DND-41 (cell line): ENCODE data around the gene FGF18.

ENCODE experiments used
- ATAC-seq: fragments of 200-7000 bp; cut with Tn5 transposase; 3 replicates; pipeline ENCODE4 v1.9.1; 2021; ENCODE audit warnings: low read depth; ENCODE audit not compliant: insufficient read depth
- DNase-seq: peaks from one replicate; pipeline ENCODE4 v3.0.0-alpha.2; 2020
- H2AFZ ChIP-seq: 2 replicates; pipeline ENCODE4 v1.6.0; 2012; ENCODE audit warnings: low read depth, low read length
- H3K27ac ChIP-seq: 2 replicates; pipeline ENCODE4 v1.5.1; 2012; ENCODE audit warnings: low read length, inconsistent platforms
- H3K27me3 ChIP-seq: fragments of 200-600 bp; sonication (generic); 2 replicates; pipeline ENCODE4 v1.6.0; 2012; ENCODE audit warnings: low read length, mild to moderate bottlenecking, inconsistent platforms; ENCODE audit not compliant: insufficient read depth, poor library complexity
- H3K36me3 ChIP-seq: 2 replicates; pipeline ENCODE4 v1.5.1; 2012; ENCODE audit warnings: low read length, inconsistent platforms; ENCODE audit not compliant: insufficient read depth
- H3K4me1 ChIP-seq: 2 replicates; pipeline ENCODE4 v1.5.1; 2012; ENCODE audit warnings: mild to moderate bottlenecking, low read length; ENCODE audit not compliant: insufficient read depth
- H3K4me2 ChIP-seq: 2 replicates; pipeline ENCODE4 v1.6.0; 2012; ENCODE audit warnings: mild to moderate bottlenecking, moderate library complexity, low read length, inconsistent platforms; ENCODE audit not compliant: insufficient read depth
- H3K4me3 ChIP-seq, 2 experiments: fragments of 200-600 bp in 1 of 2; shearing (Covaris generic) in 1 of 2; 2 replicates each; pipeline ENCODE4 v1.5.1; 2012 to 2016; ENCODE audit warnings: inconsistent platforms in 2 of 2, low read length in 2 of 2, mild to moderate bottlenecking in 2 of 2, low read depth in 1 of 2, moderate library complexity in 1 of 2
- H3K79me2 ChIP-seq: 2 replicates; pipeline ENCODE4 v1.6.0; 2012; ENCODE audit warnings: low read length, inconsistent platforms; ENCODE audit not compliant: insufficient read depth
- H3K9ac ChIP-seq: 2 replicates; pipeline ENCODE4 v1.6.0; 2012; ENCODE audit warnings: low read depth, mild to moderate bottlenecking, inconsistent platforms, low read length, moderate library complexity
- H3K9me3 ChIP-seq: 2 replicates; pipeline ENCODE4 v1.5.1; 2012; ENCODE audit warnings: low read length, moderate library complexity, mild to moderate bottlenecking, inconsistent platforms; ENCODE audit not compliant: insufficient read depth, severe bottlenecking
- H4K20me1 ChIP-seq: 2 replicates; pipeline ENCODE4 v1.6.0; 2012; ENCODE audit warnings: low read length; ENCODE audit not compliant: insufficient read depth
- CTCF ChIP-seq: IDR thresholded peaks from 2 replicates; pipeline ENCODE4 v1.5.1; 2012; ENCODE audit warnings: borderline replicate concordance, low read length, moderate library complexity, mild to moderate bottlenecking; ENCODE audit not compliant: poor library complexity, severe bottlenecking; ENCODE audit errors: extremely low read depth
- EZH2 ChIP-seq: IDR thresholded peaks from 3 replicates; pipeline ENCODE4 v1.6.1; 2012; ENCODE audit warnings: borderline replicate concordance, low read depth, mild to moderate bottlenecking, moderate library complexity, low read length, inconsistent platforms; ENCODE audit not compliant: severe bottlenecking

The FGF18 gene

GRCh38 chr5:171477101-171477500 lies 57.7 kb downstream of the FGF18 start:
- ATAC-seq (no peak), DNase-seq (no peak)
- Histone ChIP-seq H3K4me1 (no peaks in the 10 kb centered on the region), H2AFZ (no peak overlapping the region), H3K4me2 (no peak overlapping the region), H3K79me2 (no peaks in the 10 kb centered on the region), H4K20me1 (no peaks in the 10 kb centered on the region), H3K36me3 (no peaks in the 10 kb centered on the region), H3K4me3 (no peak overlapping the region), H3K27ac (no peak overlapping the region), H3K9ac (no peak overlapping the region), H3K9me3 (no peaks in the 10 kb centered on the region), H3K27me3 (peaks cover 3% of the 10 kb centered on the region)
- TF ChIP-seq EZH2, result no peak
- no peak for TF ChIP-seq CTCF

DNA sequence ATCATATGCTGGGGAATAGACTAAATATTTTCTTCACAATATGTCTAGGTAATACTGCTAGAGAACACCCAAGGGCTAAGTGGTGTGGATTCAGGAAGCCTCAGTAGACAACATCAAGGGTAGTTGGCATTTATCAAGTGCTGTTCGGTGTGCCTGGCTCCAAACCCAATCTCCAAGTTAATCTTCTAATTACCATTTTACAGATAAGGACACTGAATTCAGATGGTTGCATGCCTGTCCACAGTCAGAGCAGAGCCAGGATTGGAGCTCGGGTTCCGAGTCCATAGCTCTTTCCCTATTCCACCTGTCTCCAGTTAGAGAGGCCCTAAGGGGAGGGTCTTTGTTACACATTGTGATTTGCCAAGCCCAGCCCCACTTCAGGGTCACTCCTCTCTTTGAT lies 58.2 kb downstream of the FGF18 start:
- H3K27ac ChIP-seq, result no peak overlapping the region
- ATAC-seq, result no peak
- DNase-seq, result no peak
- TF ChIP-seq EZH2 (no peak), CTCF (no peak)
- H2AFZ ChIP-seq, result no peak overlapping the region
- no peaks in the 10 kb centered on the region for H3K79me2 ChIP-seq
- peaks cover 3% of the 10 kb centered on the region for H3K27me3 ChIP-seq
- no peaks in the 10 kb centered on the region for H3K9me3 ChIP-seq
- no peak overlapping the region for H3K9ac ChIP-seq
- no peaks in the 10 kb centered on the region for H3K4me1 ChIP-seq
- H3K36me3 ChIP-seq, result no peaks in the 10 kb centered on the region
- no peak overlapping the region for H3K4me3 ChIP-seq
- H3K4me2 ChIP-seq, result no peak overlapping the region
- H4K20me1 ChIP-seq, result no peaks in the 10 kb centered on the region

DNA sequence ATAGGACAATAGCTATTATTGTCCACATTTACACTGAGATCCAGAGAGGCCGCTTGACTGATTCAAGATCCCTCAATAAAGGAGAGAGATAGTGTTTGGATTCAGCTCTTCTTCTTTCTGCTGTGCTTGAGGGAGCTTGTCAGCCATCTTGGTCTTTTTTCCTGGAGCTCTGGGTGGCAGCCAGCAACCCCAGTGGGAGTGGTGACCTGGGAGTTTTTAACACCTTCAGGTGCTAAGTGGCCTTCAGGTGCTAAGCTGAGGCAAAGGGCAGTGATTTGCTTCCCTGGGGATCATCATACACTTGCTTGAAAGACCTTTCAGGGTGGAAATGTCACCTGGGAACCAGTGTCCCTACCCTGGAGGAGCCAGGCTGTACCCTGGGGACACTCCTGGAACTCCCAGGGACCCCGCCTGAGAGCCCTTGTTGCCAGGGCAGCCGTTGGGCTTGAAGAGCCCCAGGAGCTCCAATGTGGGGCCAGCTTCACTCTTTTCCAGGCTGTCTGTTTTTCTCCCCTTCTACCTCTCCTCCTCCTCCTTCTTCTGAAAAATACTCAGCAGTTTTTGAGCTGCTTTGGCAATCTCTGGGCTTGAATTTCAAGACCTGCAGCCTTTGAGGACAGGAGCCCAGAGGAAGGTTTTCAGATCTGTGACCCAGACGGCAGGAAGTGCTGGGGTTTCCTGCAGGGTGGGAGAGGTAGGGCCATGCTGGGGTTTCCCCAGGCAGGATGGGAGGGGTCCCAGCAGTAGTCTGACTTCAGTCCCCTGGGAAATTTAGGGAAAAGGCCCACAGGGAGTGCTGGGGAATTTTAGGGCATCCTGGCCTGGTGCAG lies 59.7 kb downstream of the FGF18 start:
- Histone ChIP-seq H2AFZ (no peak overlapping the region), H3K4me2 (no peak overlapping the region), H3K9me3 (no peaks in the 10 kb centered on the region), H3K27me3 (peaks cover 3% of the 10 kb centered on the region), H3K79me2 (no peaks in the 10 kb centered on the region), H3K36me3 (no peaks in the 10 kb centered on the region), H3K9ac (no peak overlapping the region), H4K20me1 (no peaks in the 10 kb centered on the region), H3K27ac (no peak overlapping the region), H3K4me1 (no peaks in the 10 kb centered on the region), H3K4me3 (no peak overlapping the region)
- no peak for TF ChIP-seq CTCF
- TF ChIP-seq EZH2, result no peak
- DNase-seq (peak; percentile 24), ATAC-seq (peak; percentile 77; the same call in 2 of the 3 replicates)

- Histone ChIP-seq H4K20me1 (no peaks in the 10 kb centered on the region), H3K27ac (no peak overlapping the region), H3K79me2 (no peaks in the 10 kb centered on the region), H3K4me3 (no peak overlapping the region), H3K36me3 (no peaks in the 10 kb centered on the region), H2AFZ (no peak overlapping the region), H3K27me3 (peaks cover 3% of the 10 kb centered on the region), H3K4me2 (no peak overlapping the region), H3K4me1 (no peaks in the 10 kb centered on the region), H3K9ac (no peak overlapping the region), H3K9me3 (no peaks in the 10 kb centered on the region)
- DNase-seq, result no peak
- no peak for TF ChIP-seq CTCF
- ATAC-seq, result no peak
Measured at GRCh38 chr5:171479776-171480125, 60.3 kb downstream of the FGF18 start.
